K562 (cell line): ENCODE measurements around the gene EFEMP2. TPM values are rescaled to one million over a fixed set of nuclear protein-coding genes. Genes with fewer than 3 reads are reported as not detected.
A peak's percentile ranks its signal among the peaks of the same experiment; 100 is the strongest.

Source experiments
- BRF1 ChIP-seq: IDR thresholded peaks from 3 replicates; pipeline ENCODE4 v1.6.1; 2011; ENCODE audit warnings: borderline replicate concordance, mild to moderate bottlenecking; ENCODE audit not compliant: insufficient read length; ENCODE audit errors: extremely low read depth
- CUX1 ChIP-seq: fragments of 200-800 bp; sonication (Bioruptor generic); IDR thresholded peaks from 2 replicates; pipeline ENCODE4 v1.6.1; 2016; ENCODE audit warnings: missing genetic modification characterization, missing compliant biosample characterization
- FOXO4 ChIP-seq: fragments of 450-650 bp; formaldehyde crosslinking; IDR thresholded peaks from 2 replicates; pipeline ENCODE4 v1.4.0; 2020; ENCODE audit warnings: mild to moderate bottlenecking, moderate library complexity
- HDAC8 ChIP-seq: fragments of 450-650 bp; IDR thresholded peaks from 2 replicates; pipeline ENCODE4 v1.6.1; 2016; ENCODE audit warnings: mild to moderate bottlenecking, missing genetic modification characterization, moderate library complexity, missing compliant biosample characterization
- KAT8 ChIP-seq: fragments of 450-650 bp; IDR thresholded peaks from 2 replicates; pipeline ENCODE4 v1.6.1; 2016; ENCODE audit warnings: low read depth, mild to moderate bottlenecking
- KHSRP ChIP-seq: fragments of 450-650 bp; IDR thresholded peaks from 2 replicates; pipeline ENCODE4 v1.6.1; 2017
- MCM2 ChIP-seq: fragments of 450-650 bp; IDR thresholded peaks from 2 replicates; pipeline ENCODE4 v1.6.1; 2017; ENCODE audit warnings: low read depth, mild to moderate bottlenecking
- MTA3 ChIP-seq: fragments of 450-650 bp; formaldehyde crosslinking; IDR thresholded peaks from 2 replicates; pipeline ENCODE4 v1.6.1; 2017; ENCODE audit warnings: mild to moderate bottlenecking, borderline replicate concordance
- PCBP2 ChIP-seq: fragments of 200-400 bp; formaldehyde crosslinking; IDR thresholded peaks from 2 replicates; pipeline ENCODE4 v1.6.1; 2018; ENCODE audit warnings: low read length, low read depth, mild to moderate bottlenecking, moderate library complexity; ENCODE audit not compliant: poor library complexity, severe bottlenecking
- PKNOX1 ChIP-seq: fragments of 450-650 bp; IDR thresholded peaks from 2 replicates; pipeline ENCODE4 v1.6.1; 2016
- POLR3A ChIP-seq: IDR thresholded peaks from 2 replicates; pipeline ENCODE4 v1.6.1; 2011; ENCODE audit warnings: borderline replicate concordance, mild to moderate bottlenecking, moderate library complexity; ENCODE audit not compliant: insufficient read length, insufficient read depth; ENCODE audit errors: extremely low read depth
- PRMT5 ChIP-seq: sonication (generic); formaldehyde crosslinking; IDR thresholded peaks from 2 replicates; pipeline ENCODE4 v1.5.0; 2020; ENCODE audit warnings: missing genetic modification reagents
- SOX6 ChIP-seq: fragments of 450-650 bp; IDR thresholded peaks from 2 replicates; pipeline ENCODE4 v1.6.1; 2014; ENCODE audit warnings: mild to moderate bottlenecking
- UBTF ChIP-seq, 2 experiments: IDR thresholded peaks; 2 replicates each; pipeline ENCODE4 v1.6.1; 2012; ENCODE audit warnings: improper control_type of control experiment in 2 of 2, low read depth in 2 of 2, low read length in 2 of 2, borderline replicate concordance in 1 of 2
- XRCC4 ChIP-seq: IDR thresholded peaks from one replicate; pipeline ENCODE4 v1.6.1; 2011; ENCODE audit not compliant: insufficient read depth, insufficient read length; ENCODE audit errors: extremely low read depth
- ZBTB8A ChIP-seq: fragments of 450-650 bp; IDR thresholded peaks from 2 replicates; pipeline ENCODE4 v1.6.1; 2018; ENCODE audit warnings: mild to moderate bottlenecking, moderate library complexity; ENCODE audit not compliant: partially characterized antibody
- ZZZ3 ChIP-seq: fragments of 450-650 bp; IDR thresholded peaks from 2 replicates; pipeline ENCODE4 v1.6.1; 2016; ENCODE audit warnings: antibody characterized with exemption, mild to moderate bottlenecking, moderate library complexity
- polyA plus RNA-seq, 8 experiments: library from polyadenylated mRNA; depleted of rRNA in 4 of 8; stranded (reverse) in 5 of 8; unstranded in 3 of 8; fragments of >200 nt; fragmentation: Nextera tagmentation in 2 of 8; fragmentation: Illumina TruSeq in 1 of 8; extraction: Ambion mirVana in 2 of 8; extraction: Trizol in 1 of 8; gene quantifications; 2 replicates each; pipeline versions ENCODE4 v1.2.1 to v1.2.3, GENCODE V29; 2011 to 2014; ENCODE audit warnings: inconsistent platforms in 1 of 8, missing spikeins in 1 of 8
- total RNA-seq, 7 experiments: library from RNA; depleted of rRNA in 6 of 7; stranded (reverse); fragments of >200 nt in 6 of 7; fragmentation: Illumina TruSeq in 2 of 7; extraction: Trizol in 2 of 7; gene quantifications; 2 replicates each; pipeline versions ENCODE4 v1.2.1 to v1.2.3, GENCODE V29; 2011 to 2021; ENCODE audit warnings: low replicate concordance in 1 of 7

Gene EFEMP2
- total and polyA plus RNA-seq, 9 of the 15 experiments (the other 6 are each of a cell fraction or from before 2014, with no cell fraction given) = 0.07 to 2.9 (median 0.69) TPM; not detected in 1

GRCh38 chr11:65857853-65858680 is 14.5 kb downstream of the EFEMP2 start, which contains the start of gene CFL1 (continued):
- TF ChIP-seq UBTF (IDR thresholded peaks at IDR 0.05; ENCODE audit: borderline replicate concordance in 1 of 2, low read depth in 2 of 2, low read length in 2 of 2) = no peak
- TF ChIP-seq PRMT5 (CRISPR knock-in tag) = no peak
- TF ChIP-seq SOX6 = peak; percentile 68; the same call in 1 of the 2 replicates
- TF ChIP-seq MTA3 = peak; percentile 43; the same call in 1 of the 2 replicates
- no peak for TF ChIP-seq FOXO4
- TF ChIP-seq PCBP2 = no peak
- TF ChIP-seq BRF1 = no peak
- TF ChIP-seq CUX1 (CRISPR knock-in tag) = no peak
- no peak for TF ChIP-seq KHSRP
- no peak for TF ChIP-seq MCM2
- no peak for TF ChIP-seq ZBTB8A
- TF ChIP-seq KAT8 = no peak
- no peak for TF ChIP-seq POLR3A
- 0 out of 2 replicates have a peak, but pooled peaks have one; percentile 21 for TF ChIP-seq HDAC8
- TF ChIP-seq ZZZ3 = no peak
- TF ChIP-seq XRCC4 = no peak
- peak; percentile 29; the same call in 1 of the 2 replicates for TF ChIP-seq PKNOX1
